Fibroblast of pulmonary artery (primary cell): ENCODE measurements around the gene ZBTB24.
"Not testable (repeated sequence)": the region's sequence is repeated elsewhere in the genome, so short reads cannot be mapped to it uniquely, and the experiment has no call there.

ENCODE experiments used
- DNase-seq: peaks from one replicate; pipeline ENCODE4 v3.0.0-alpha.2; 2010; ENCODE audit warnings: low read depth
- H3K4me3 ChIP-seq: replicated peaks from 2 replicates; pipeline ENCODE4 v1.5.1; 2011; ENCODE audit warnings: low read depth, mild to moderate bottlenecking, control low read depth, low read length, moderate library complexity
- CTCF ChIP-seq: IDR thresholded peaks from 2 replicates; pipeline ENCODE4 v1.5.1; 2011; ENCODE audit warnings: mild to moderate bottlenecking, control low read depth, low read length, inconsistent platforms; ENCODE audit errors: missing control alignments

Gene ZBTB24

GRCh38 chr6:109521080-109521479 is 38.1 kb upstream of the ZBTB24 start:
- H3K4me3 ChIP-seq, result no peak overlapping the region
- DNase-seq, result no peak
- TF ChIP-seq CTCF, result no peak

- DNase-seq, H3K4me3 ChIP-seq: not testable (repeated sequence)
Observed at GRCh38 chr6:109519647-109520046, 36.6 kb upstream of the ZBTB24 start.

- H3K4me3 ChIP-seq, result no peak overlapping the region
- no peak for DNase-seq
- TF ChIP-seq CTCF, result no peak
Observed at GRCh38 chr6:109516929-109517328, 33.9 kb upstream of the ZBTB24 start.

- no peak for TF ChIP-seq CTCF
- H3K4me3 ChIP-seq, result no peak overlapping the region
- no peak for DNase-seq
Observed at GRCh38 chr6:109515781-109516409, 32.9 kb upstream of the ZBTB24 start.

- TF ChIP-seq CTCF, result no peak
- H3K4me3 ChIP-seq, result no peak overlapping the region
- no peak for DNase-seq
Observed at GRCh38 chr6:109514946-109515345, 31.9 kb upstream of the ZBTB24 start.

- peak; percentile 93 for DNase-seq
- no peak overlapping the region for H3K4me3 ChIP-seq
- no peak for TF ChIP-seq CTCF
Observed at GRCh38 chr6:109513571-109514071, 30.6 kb upstream of the ZBTB24 start.

GRCh38 chr6:109512271-109512817 is 29.3 kb upstream of the ZBTB24 start:
- TF ChIP-seq CTCF, result no peak
- DNase-seq, result peak; percentile 55
- no peak overlapping the region for H3K4me3 ChIP-seq
